Transverse colon (tissue), 4 donors: ENCODE results near the gene KRIT1. TPM values are rescaled to one million over a fixed set of nuclear protein-coding genes. Genes with fewer than 3 reads are reported as not detected.

Experiments used
- DNase-seq: peaks from one replicate; pipeline ENCODE4 v3.0.0-alpha.2; 2019
- H3K27ac ChIP-seq, 4 donors: fragments of 200-600 bp; sonication (generic); 2 replicates each; pipeline ENCODE4 v1.5.1; 2016 to 2018; ENCODE audit warnings: inconsistent platforms in 4 of 4
- H3K27me3 ChIP-seq: fragments of 200-600 bp; sonication (generic); 2 replicates; pipeline ENCODE4 v1.5.1; 2017; ENCODE audit warnings: inconsistent platforms
- H3K36me3 ChIP-seq, 4 donors: fragments of 200-600 bp; sonication (generic); 2 replicates each; pipeline ENCODE4 v1.5.1; 2017 to 2019; ENCODE audit warnings: inconsistent platforms in 4 of 4
- H3K4me1 ChIP-seq, 4 donors: fragments of 200-600 bp; sonication (generic); 2 replicates each; pipeline ENCODE4 v1.5.1; 2017 to 2020; ENCODE audit warnings: inconsistent platforms in 4 of 4
- H3K4me3 ChIP-seq, 4 donors: fragments of 200-600 bp; sonication (generic); 1 replicate in 1 of 4; 2 replicates in 3 of 4; pipeline versions ENCODE4 v1.5.1 to v1.6.1; 2017 to 2019; ENCODE audit warnings: inconsistent platforms in 4 of 4
- H3K9me3 ChIP-seq, 2 donors: fragments of 200-600 bp; sonication (generic); 2 replicates each; pipeline ENCODE4 v1.5.1; 2017 to 2019; ENCODE audit warnings: inconsistent platforms in 2 of 2
- EP300 ChIP-seq: sonication (generic); formaldehyde crosslinking; IDR thresholded peaks from one replicate; pipeline ENCODE4 v1.6.1; 2017; ENCODE audit warnings: antibody characterized with exemption, low read depth
- POLR2A ChIP-seq: fragments of 450-650 bp; IDR thresholded peaks from one replicate; pipeline ENCODE4 v1.6.1; 2016; ENCODE audit warnings: antibody characterized with exemption, mild to moderate bottlenecking, moderate library complexity
- POLR2AphosphoS5 ChIP-seq, 3 donors: sonication (generic); formaldehyde crosslinking; IDR thresholded peaks; one replicate each; pipeline ENCODE4 v1.6.1; 2016; ENCODE audit warnings: antibody characterized with exemption in 3 of 3
- WGBS, 2 donors: methylation state at CpG; one replicate each; pipeline ENCODE4 v1.1.5; 2018; ENCODE audit warnings: low coverage in 1 of 2; 5-methylcytosine and 5-hydroxymethylcytosine counted together
- in situ Hi-C, 4 donors: fragments of 200-750 bp; cut with MboI; loops; one replicate each; pipeline versions ENCODE4 v1.15.0 to v1.15.1; 2017; ENCODE audit warnings: low sequenced_read_pairs in 3 of 4, low pct_ligation_motif_present in 1 of 4, low pct_unique_long_range_greater_than_20kb in 1 of 4
- intact Hi-C: fragments of 100-400 bp; cut with DNase I; formaldehyde crosslinking; loops from one replicate; pipeline ENCODE4 v1.15.1; 2023; ENCODE audit warnings: low total_unique reads
- total RNA-seq, 4 donors: library from RNA; depleted of rRNA; stranded (reverse); fragments of >200 nt; gene quantifications; one replicate each; pipeline ENCODE4 v1.1.0, GENCODE V29; 2016
- TF ChIP-seq, protein P1 (sequence below), 5 experiments: fragments of 200-600 bp in 3 of 5; fragments of 450-650 bp in 2 of 5; sonication (generic) in 3 of 5; IDR thresholded peaks; 1 replicate in 2 of 5; 2 replicates in 3 of 5; pipeline ENCODE4 v1.5.1; 2016 to 2017; ENCODE audit warnings: antibody characterized with exemption in 5 of 5, inconsistent platforms in 3 of 5, mild to moderate bottlenecking in 2 of 5, moderate library complexity in 1 of 5

KRIT1 gene
- total RNA-seq, 4 donors from 2014 or later, result 29.9 to 95.7 (median 65.5) TPM

DNA sequence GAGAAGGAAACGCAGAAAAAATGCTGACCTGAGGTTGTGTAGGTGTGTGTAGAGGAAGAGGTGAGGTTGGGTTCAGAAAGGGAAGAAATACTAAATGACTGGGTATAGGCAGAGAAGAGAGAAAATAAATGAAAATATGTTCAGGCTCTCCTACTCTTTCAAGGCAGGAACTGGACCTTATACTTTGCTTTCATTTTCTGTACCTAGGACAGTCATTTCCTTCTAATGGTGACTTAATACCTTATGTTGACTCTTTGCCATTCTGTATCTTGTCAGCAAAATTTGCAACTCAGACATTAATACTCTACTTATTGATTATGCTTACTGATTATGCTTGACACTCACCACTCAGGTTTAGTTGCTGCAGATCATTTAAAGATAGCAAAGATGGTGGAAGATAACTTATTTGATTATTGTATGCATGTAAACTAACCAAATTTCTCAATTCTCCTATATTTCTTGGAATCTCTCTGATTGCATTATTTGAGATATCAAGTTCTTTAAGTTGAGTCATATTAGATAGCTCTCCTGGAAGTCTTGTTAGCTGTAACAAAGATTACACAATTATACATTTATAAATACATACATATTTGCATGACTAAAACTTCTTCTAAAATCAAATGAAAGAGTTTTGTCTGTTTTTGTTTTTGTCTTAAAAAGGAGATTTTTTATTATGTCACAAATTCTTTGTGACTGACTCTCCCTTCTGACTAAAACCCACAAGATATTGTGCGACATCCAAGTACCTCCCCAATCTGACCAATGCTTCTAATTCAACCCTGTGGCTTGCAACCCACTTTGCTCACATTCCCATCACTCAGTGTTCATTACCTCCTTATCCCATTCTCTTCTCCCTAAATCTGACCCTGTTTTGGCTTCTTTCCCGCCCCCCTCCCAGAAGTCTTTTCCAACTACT lies 86.8 kb downstream of the KRIT1 start:
- Histone ChIP-seq H3K27me3 (no peaks in the 10 kb centered on the region), H3K4me1 (no peaks in the 10 kb centered on the region), H3K9me3 (no peaks in the 10 kb centered on the region), H3K36me3 (no peaks in the 10 kb centered on the region), H3K4me3 (no peak overlapping the region), H3K27ac (no peak overlapping the region)
- no peak for DNase-seq
- WGBS, 2 donors, result 89 to 94% methylated on average over 2 to 3 of the region's 3 CpGs
- TF ChIP-seq POLR2AphosphoS5 (IDR thresholded peaks at IDR 0.05) (no peak), POLR2A (no peak), EP300 (no peak)
- TF ChIP-seq, protein P1, sequence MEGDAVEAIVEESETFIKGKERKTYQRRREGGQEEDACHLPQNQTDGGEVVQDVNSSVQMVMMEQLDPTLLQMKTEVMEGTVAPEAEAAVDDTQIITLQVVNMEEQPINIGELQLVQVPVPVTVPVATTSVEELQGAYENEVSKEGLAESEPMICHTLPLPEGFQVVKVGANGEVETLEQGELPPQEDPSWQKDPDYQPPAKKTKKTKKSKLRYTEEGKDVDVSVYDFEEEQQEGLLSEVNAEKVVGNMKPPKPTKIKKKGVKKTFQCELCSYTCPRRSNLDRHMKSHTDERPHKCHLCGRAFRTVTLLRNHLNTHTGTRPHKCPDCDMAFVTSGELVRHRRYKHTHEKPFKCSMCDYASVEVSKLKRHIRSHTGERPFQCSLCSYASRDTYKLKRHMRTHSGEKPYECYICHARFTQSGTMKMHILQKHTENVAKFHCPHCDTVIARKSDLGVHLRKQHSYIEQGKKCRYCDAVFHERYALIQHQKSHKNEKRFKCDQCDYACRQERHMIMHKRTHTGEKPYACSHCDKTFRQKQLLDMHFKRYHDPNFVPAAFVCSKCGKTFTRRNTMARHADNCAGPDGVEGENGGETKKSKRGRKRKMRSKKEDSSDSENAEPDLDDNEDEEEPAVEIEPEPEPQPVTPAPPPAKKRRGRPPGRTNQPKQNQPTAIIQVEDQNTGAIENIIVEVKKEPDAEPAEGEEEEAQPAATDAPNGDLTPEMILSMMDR (IDR thresholded peaks at IDR 0.05), result no peak
- in situ Hi-C loops (no loop called here), intact Hi-C loops (no loop called here)

GRCh38 chr7:92156990-92157389 lies 88.7 kb downstream of the KRIT1 start:
- Histone ChIP-seq H3K4me3 (no peak overlapping the region), H3K4me1 (no peaks in the 10 kb centered on the region), H3K27me3 (no peaks in the 10 kb centered on the region), H3K9me3 (no peaks in the 10 kb centered on the region), H3K27ac (no peak overlapping the region), H3K36me3 (no peaks in the 10 kb centered on the region)
- TF ChIP-seq EP300, result no peak
- TF ChIP-seq POLR2A, result no peak
- TF ChIP-seq, protein P1 (IDR thresholded peaks at IDR 0.05), result no peak
- TF ChIP-seq POLR2AphosphoS5 (IDR thresholded peaks at IDR 0.05), result no peak
- in situ Hi-C loops, result no loop called here
- DNase-seq, result no peak
- intact Hi-C loops, result no loop called here

- no peaks in the 10 kb centered on the region for H3K4me1 ChIP-seq
- H3K27me3 ChIP-seq, result no peaks in the 10 kb centered on the region
- H3K4me3 ChIP-seq, result no peak overlapping the region
- no peaks in the 10 kb centered on the region for H3K9me3 ChIP-seq
- 90% methylated on average over 1 of the region's 1 CpG; no CpG with 5 or more reads in 1 of the 2 donors for WGBS, 2 donors
- no peak overlapping the region for H3K27ac ChIP-seq
- DNase-seq, result no peak
- TF ChIP-seq, protein P1 (IDR thresholded peaks at IDR 0.05), result no peak
- TF ChIP-seq POLR2AphosphoS5 (IDR thresholded peaks at IDR 0.05) (no peak), POLR2A (no peak), EP300 (no peak)
- intact Hi-C loops (no loop called here), in situ Hi-C loops (no loop called here)
- H3K36me3 ChIP-seq, result no peaks in the 10 kb centered on the region
Observed at GRCh38 chr7:92155108-92155739, 90.5 kb downstream of the KRIT1 start.

- no peak for DNase-seq
Observed at GRCh38 chr7:92150450-92151017, 95.2 kb downstream of the KRIT1 start.

More at GRCh38 chr7:92150450-92151017, 95.2 kb downstream of the KRIT1 start:
- Histone ChIP-seq H3K27me3 (no peaks in the 10 kb centered on the region), H3K9me3 (no peaks in the 10 kb centered on the region), H3K4me1 (no peaks in the 10 kb centered on the region), H3K36me3 (no peaks in the 10 kb centered on the region), H3K4me3 (no peak overlapping the region), H3K27ac (no peak overlapping the region)
- TF ChIP-seq POLR2A (no peak), EP300 (no peak), POLR2AphosphoS5 (IDR thresholded peaks at IDR 0.05) (no peak)
- TF ChIP-seq, protein P1 (IDR thresholded peaks at IDR 0.05), result no peak
- WGBS, 2 donors, result 80 to 81% methylated on average over 1 of the region's 1 CpG
- intact Hi-C loops (no loop called here), in situ Hi-C loops (no loop called here)
